Thyroid gland (tissue), 4 donors: ENCODE measurements around the gene KRT81. TPM values are rescaled to one million over a fixed set of nuclear protein-coding genes. Genes with fewer than 3 reads are reported as not detected.
A peak's percentile ranks its signal among the peaks of the same experiment; 100 is the strongest.

Experiments used
- DNase-seq, 2 donors: peaks; one replicate each; pipeline ENCODE4 v3.0.0-alpha.2; 2019
- H3K27ac ChIP-seq, 3 donors: fragments of 200-600 bp; sonication (generic); 1 replicate in 2 of 3; 2 replicates in 1 of 3; pipeline ENCODE4 v1.5.1; 2016 to 2019; ENCODE audit warnings: mild to moderate bottlenecking in 1 of 3, moderate library complexity in 1 of 3
- H3K27me3 ChIP-seq: fragments of 200-600 bp; sonication (generic); one replicate; pipeline ENCODE4 v1.5.1; 2019
- H3K36me3 ChIP-seq, 2 donors: fragments of 200-600 bp; sonication (generic); one replicate each; pipeline ENCODE4 v1.5.1; 2016 to 2019
- H3K4me1 ChIP-seq, 2 donors: fragments of 200-600 bp; sonication (generic); one replicate each; pipeline ENCODE4 v1.5.1; 2017 to 2019
- H3K4me3 ChIP-seq, 3 donors: fragments of 200-600 bp; sonication (generic); replicated peaks in 1 of 3; 1 replicate in 2 of 3; 2 replicates in 1 of 3; pipeline ENCODE4 v1.5.1; 2016; ENCODE audit warnings: mild to moderate bottlenecking in 1 of 3
- H3K9me3 ChIP-seq: fragments of 200-600 bp; sonication (generic); one replicate; pipeline ENCODE4 v1.5.1; 2017
- CTCF ChIP-seq, 6 experiments: fragments of 200-600 bp in 3 of 6; fragments of 450-650 bp in 3 of 6; sonication (generic) in 3 of 6; IDR thresholded peaks; one replicate each; pipeline ENCODE4 v1.5.1; 2016 to 2019; ENCODE audit warnings: antibody characterized with exemption in 6 of 6, mild to moderate bottlenecking in 2 of 6, inconsistent platforms in 1 of 6, moderate library complexity in 1 of 6
- POLR2A ChIP-seq, 2 donors: fragments of 450-650 bp; IDR thresholded peaks; one replicate each; pipeline ENCODE4 v1.6.1; 2017; ENCODE audit warnings: antibody characterized with exemption in 2 of 2, mild to moderate bottlenecking in 2 of 2, moderate library complexity in 1 of 2
- WGBS, 2 donors: methylation state at CpG; one replicate each; pipeline ENCODE4 v1.1.5; 2017; 5-methylcytosine and 5-hydroxymethylcytosine counted together
- intact Hi-C: fragments of 100-400 bp; cut with DNase I; formaldehyde crosslinking; loops from one replicate; pipeline ENCODE4 v1.15.1; 2023
- total RNA-seq, 4 donors: library from RNA; depleted of rRNA; stranded (reverse); fragments of >200 nt; gene quantifications; one replicate each; pipeline ENCODE4 v1.2.3, GENCODE V29; 2016

The KRT81 gene
- total RNA-seq, 4 donors from 2014 or later: 0.11 to 0.71 TPM; not detected in 2

GRCh38 chr12:52236386-52237050 lies 54.8 kb downstream of the KRT81 start:
- Histone ChIP-seq H3K27ac (peak overlapping the region; percentile 99 to 100 (median 99)), H3K4me3 (no peak overlapping the region), H3K9me3 (no peaks in the 10 kb centered on the region), H3K36me3 (peaks cover 8 to 21% of the 10 kb centered on the region in 2 donors), H3K27me3 (no peaks in the 10 kb centered on the region), H3K4me1 (peaks cover 37 to 72% of the 10 kb centered on the region in 2 donors)
- no peak for TF ChIP-seq POLR2A (IDR thresholded peaks at IDR 0.05)
- no peak for TF ChIP-seq CTCF (IDR thresholded peaks at IDR 0.05)
- no peak for DNase-seq
- intact Hi-C loops: no loop called here
- WGBS, 2 donors: 70 to 94% methylated on average over 3 of the region's 3 CpGs

Other genes starting within 250 kb of the KRT81 start
- 100 to 1,000 TPM in 1 of 4 donors, 10 to 100 TPM in 3; 46.3 to 156 (median 83.5) TPM for gene NR4A1, start 240.1 kb downstream of the KRT81 start, total RNA-seq
- gene ATG101, start 221.6 kb downstream of the KRT81 start, total RNA-seq: 10 to 100 TPM; 40.7 to 61.1 (median 48.0) TPM
- gene SMIM41, start 211.8 kb downstream of the KRT81 start, total RNA-seq: under 1 TPM in 1 of 4 donors, not detected in 3; 0.67 TPM
- 1 to 10 TPM in 1 of 4 donors, under 1 TPM in 1, not detected in 2; 0.34 to 1.6 TPM for gene KRT80, start 99.5 kb downstream of the KRT81 start, total RNA-seq
- 100 to 1,000 TPM; 333 to 826 (median 460) TPM for gene KRT7, start 58.3 kb downstream of the KRT81 start, total RNA-seq
- 1 to 10 TPM in 1 of 4 donors, under 1 TPM in 3; 0.13 to 1.1 (median 0.42) TPM for gene KRT86, start 16.9 kb downstream of the KRT81 start, total RNA-seq
- under 1 TPM in 3 of 4 donors, not detected in 1; 0.22 to 0.46 (median 0.40) TPM for gene KRT83, start 29.9 kb upstream of the KRT81 start, total RNA-seq
- not detected for gene KRT85, start 75.9 kb upstream of the KRT81 start, total RNA-seq
- gene KRT84, start 94.1 kb upstream of the KRT81 start, total RNA-seq: not detected
- not detected for gene KRT82, start 114.8 kb upstream of the KRT81 start, total RNA-seq
- gene KRT75, start 142.8 kb upstream of the KRT81 start, total RNA-seq: not detected
- gene KRT6B, start 160.6 kb upstream of the KRT81 start, total RNA-seq: not detected
- gene KRT6C, start 182.3 kb upstream of the KRT81 start, total RNA-seq: not detected
- under 1 TPM in 1 of 4 donors, not detected in 3; 0.27 TPM for gene KRT6A, start 201.7 kb upstream of the KRT81 start, total RNA-seq
- gene KRT5, start 228.9 kb upstream of the KRT81 start, total RNA-seq: 1 to 10 TPM in 1 of 4 donors, not detected in 3; 1.4 TPM